GM19043 (cell line): ENCODE data around the gene ZBTB11.
"Not testable (repeated sequence)": the region's sequence is repeated elsewhere in the genome, so short reads cannot be mapped to it uniquely, and the experiment has no call there.

ENCODE experiments used
- ATAC-seq: cut with Tn5 transposase; IDR thresholded peaks from one replicate; pipeline ENCODE4 v1.9.1; 2021; ENCODE audit warnings: low read depth; ENCODE audit not compliant: unreplicated experiment

ZBTB11 gene, protein sequence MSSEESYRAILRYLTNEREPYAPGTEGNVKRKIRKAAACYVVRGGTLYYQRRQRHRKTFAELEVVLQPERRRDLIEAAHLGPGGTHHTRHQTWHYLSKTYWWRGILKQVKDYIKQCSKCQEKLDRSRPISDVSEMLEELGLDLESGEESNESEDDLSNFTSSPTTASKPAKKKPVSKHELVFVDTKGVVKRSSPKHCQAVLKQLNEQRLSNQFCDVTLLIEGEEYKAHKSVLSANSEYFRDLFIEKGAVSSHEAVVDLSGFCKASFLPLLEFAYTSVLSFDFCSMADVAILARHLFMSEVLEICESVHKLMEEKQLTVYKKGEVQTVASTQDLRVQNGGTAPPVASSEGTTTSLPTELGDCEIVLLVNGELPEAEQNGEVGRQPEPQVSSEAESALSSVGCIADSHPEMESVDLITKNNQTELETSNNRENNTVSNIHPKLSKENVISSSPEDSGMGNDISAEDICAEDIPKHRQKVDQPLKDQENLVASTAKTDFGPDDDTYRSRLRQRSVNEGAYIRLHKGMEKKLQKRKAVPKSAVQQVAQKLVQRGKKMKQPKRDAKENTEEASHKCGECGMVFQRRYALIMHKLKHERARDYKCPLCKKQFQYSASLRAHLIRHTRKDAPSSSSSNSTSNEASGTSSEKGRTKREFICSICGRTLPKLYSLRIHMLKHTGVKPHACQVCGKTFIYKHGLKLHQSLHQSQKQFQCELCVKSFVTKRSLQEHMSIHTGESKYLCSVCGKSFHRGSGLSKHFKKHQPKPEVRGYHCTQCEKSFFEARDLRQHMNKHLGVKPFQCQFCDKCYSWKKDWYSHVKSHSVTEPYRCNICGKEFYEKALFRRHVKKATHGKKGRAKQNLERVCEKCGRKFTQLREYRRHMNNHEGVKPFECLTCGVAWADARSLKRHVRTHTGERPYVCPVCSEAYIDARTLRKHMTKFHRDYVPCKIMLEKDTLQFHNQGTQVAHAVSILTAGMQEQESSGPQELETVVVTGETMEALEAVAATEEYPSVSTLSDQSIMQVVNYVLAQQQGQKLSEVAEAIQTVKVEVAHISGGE

DNA sequence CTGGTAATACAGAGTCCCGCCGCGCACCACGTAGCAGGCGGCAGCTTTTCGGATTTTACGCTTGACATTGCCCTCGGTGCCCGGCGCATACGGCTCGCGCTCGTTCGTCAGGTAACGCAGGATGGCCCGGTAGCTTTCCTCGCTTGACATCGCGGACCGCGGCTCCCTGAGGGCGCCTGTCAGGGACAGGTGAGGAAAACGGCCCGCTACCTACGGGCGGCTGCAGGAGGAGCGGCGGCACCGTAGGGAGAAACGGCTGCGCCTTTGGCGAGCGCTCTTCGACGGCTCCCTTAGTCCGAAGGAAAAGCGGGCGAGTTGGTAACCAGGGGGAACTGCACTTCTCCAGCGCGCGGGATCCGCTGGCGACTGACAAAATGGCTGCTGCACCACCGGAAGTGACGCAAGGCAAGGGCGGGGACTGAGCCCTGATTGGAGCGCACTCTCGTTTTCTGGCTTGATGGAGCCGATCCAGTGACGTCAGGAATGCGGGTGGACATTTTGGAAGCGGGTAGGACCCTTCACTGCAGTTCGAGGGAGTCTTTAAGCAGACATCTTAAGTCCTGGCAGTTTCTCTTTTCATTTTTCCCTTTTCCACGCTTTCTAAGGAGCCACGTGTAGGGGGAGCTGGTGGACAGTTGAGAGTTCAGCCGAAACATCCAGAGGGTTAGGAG lies at the start of gene ZBTB11:
ZBTB11 (minus strand) TSS at position 368 of the 671 bp plus-strand sequence; CDS start at position 150, 218 bp downstream.
- peak; percentile 75 for ATAC-seq

DNA sequence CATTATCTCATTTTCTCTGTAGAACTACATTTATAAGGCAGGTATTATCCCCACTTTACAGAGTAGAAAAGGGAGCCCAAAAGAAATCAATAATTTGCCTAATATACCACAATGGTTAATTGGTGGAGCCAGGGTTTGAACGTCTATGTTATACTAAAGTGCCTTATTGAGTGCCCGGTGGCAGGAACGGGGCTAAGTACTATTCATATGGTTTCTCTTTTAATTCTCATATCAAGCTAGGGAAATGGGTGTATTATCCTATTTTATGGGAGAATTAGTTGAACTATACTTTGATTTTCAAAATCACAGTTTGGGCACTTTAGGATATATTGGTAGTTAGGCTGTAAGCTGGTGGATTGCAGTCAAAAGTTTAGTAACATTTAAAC lies 49.0 kb upstream of the ZBTB11 start:
- no peak for ATAC-seq

DNA sequence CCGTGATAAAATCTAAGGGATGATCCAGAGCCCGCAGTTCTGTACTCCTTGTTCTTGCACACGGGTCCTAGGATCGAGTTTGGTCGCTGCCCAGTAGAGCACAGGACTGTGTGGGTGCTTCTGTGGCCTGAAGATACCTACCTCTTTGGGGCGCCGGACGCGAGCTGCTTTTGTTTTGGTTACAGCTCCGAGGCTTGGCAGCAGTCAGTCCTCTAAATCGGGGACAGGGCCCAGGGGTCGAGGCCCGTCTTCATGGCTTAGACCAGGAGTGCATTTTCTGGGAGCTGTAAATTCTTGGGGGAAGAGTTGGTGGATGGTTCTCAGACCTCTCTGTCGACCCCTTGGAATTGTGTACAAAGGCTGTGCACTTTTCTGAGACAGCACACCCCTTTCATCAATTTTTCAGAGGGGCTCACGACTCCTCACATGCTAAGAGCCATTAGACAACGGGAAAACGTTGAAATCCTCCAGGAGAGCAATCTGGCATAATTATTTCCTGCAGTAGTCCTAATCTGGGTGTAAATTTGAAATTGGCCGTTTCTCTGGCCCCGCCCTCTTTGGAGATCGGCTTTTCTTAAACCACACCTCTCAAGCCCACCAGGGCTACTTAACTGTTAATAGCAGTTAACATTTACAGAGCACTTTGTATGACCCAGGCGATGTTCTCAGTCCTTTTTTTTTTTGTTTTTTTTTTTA lies 48.4 kb upstream of the ZBTB11 start:
- peak; percentile 5 for ATAC-seq

DNA sequence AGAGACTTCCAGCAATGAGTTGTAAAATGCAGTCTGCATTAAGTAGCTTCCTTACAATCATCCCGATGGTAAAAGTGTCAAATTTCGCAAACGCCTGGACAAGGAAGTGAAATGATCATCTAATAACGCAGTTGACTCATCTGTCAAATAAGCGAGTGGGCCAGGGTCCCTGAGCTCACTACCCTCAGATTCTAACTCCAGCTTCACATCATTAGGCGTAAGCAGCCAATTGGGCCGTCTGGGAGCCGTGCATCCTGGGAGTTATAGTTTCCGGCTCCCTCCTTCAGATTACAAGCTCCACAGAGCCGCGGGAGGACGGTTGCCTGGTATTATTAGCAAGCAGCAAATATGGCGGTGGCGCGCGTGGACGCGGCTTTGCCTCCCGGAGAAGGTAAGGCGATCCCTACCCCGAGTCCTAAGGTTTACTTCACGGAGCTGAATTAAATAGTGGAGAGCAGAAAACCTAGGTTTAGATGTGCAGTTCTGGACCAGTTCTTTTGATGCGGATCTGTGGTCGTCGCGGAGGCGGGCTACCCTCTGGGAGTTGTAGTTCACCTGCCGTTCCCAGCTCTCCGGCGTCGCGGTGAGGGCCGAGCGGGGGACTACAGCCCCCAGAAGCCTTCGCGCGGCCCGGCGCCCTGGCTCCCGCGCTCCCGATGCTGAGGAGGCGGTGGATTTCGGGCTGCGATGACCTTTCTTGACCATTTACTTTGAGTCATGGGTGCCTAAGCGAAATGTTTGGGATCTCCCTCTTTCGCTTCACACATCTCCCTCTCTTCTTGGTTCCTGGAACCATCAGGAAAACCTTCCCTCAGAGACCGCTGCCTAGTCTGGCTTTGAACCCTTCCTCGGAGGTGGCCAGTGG lies 47.6 kb upstream of the ZBTB11 start, which contains the start of gene CEP97:
CEP97 (plus strand) TSS at position 286 of the 865 bp plus-strand sequence; CDS start at position 349, 63 bp downstream.
- ATAC-seq = peak; percentile 82

DNA sequence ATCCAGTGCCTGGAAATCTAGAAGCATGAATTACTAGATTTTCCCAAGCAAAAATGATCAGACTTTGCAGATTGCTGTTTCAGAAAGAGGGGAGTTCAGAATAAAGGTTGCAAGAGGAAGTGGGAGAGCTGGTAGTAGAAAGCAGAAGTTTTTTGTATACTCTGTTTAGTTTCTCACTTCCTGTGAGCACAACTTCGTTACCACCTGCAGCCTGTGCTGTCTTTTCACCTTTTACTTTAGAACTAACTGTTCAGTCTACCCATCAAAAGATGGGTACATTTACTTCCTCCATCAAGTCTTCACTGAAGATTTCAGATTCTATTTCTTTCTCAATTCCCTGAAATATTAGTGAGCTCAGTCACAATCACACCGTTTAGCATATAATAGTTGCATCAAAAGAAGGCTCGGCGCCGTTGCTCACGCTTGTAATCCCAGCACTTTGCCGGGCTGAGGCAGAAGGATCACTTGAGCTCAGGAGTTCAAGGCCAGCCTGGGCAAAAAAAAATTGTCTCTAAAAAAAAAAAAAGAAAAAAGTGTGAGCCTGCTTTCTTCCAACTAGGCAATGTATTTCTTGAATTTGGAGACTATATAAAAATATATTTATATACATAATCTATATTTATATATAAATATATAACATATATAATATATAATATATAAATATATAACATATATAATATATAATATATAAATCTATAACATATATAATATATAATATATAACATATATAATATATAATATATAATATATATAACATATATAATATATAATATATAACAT lies 45.7 kb upstream of the ZBTB11 start:
- peak; percentile 55 for ATAC-seq

DNA sequence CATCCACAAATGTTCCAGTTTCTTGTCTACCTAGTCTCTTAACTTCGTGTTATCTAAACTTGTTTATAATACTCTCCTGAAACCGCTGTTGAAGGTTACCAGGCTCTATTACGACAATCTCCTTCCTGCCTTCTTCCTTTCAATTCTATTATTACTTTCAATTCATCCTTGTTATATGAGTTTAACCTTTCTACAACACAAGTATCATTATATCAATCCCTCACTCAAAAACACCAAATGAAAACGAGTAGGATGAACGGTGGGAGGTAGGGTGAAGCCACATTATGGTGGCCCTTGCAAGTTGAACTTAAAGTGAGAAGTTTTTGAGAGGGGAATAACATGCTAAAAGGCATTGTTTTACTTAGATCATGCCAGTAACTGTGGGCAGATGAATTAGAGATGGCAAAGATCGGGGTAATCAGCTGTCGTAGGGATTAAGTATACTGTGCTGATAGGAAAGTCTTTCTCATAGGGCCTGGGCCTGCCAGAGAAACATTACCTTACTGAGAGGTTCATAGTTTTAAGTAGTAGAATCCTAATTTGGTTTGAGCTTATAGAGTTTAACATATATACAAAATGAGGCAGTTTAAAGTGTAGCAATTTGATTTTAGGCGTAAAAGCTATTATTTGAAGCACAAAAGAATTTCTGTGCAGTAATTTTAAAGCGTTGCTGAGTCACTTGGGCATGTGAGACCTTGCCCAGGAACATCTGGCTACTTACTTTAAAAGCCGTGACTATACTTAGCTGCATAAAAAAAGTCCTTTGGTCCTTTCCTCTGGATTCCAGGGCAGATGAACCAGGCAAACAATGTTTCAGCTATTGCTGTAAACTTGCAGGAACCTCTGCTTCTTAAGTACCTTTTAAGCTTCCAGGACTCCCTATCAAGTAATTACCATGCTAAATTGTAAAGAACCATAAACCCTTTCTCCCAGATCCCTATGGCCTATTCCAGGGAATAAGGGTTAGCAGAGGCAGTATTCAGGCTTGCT lies 44.2 kb upstream of the ZBTB11 start:
- ATAC-seq = no peak

DNA sequence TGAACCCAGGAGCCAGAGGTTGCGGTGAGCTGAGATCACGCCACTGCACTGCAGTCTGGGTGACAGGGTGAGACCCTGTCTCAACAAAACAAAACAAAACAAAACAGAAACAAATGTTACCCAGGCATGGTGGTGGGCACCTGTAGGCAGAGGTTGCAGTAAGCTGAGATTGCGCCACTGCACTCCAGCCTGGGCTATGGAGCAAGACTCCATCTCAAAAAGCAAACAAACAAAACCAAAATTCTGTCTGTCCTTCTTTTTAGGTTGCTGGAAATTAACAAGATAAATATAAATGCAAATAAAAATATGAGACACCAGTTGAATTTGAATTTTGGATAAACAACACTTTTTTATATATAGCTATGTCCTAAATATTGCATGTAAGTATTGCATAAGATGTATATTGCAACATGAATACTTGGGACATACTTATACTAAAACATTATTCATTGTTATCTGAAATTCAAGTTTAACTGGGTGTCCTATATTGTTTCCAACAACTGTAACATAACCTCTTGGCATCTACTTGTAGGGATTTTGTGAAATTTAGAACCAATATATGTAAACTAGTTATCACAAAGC lies 42.8 kb upstream of the ZBTB11 start:
- no peak for ATAC-seq

DNA sequence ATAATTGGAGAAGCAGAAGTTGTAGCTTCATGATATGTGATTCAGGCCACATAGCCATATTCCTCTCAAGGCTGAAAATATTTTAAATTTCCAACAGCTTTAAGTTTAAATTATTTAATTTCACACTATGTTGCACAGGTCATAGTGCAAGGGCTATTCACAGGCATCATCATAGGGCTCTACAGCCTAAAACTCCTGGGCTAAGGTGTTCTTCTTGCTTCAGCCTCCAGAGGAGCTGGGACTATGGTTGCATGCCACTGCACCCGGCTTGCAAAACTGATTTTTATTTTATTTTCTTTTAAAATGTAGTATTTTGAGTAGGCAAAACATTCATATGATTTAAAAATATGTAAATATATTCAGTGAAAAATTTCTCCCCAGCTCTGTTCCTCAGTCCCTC lies 41.5 kb upstream of the ZBTB11 start:
- no peak for ATAC-seq

DNA sequence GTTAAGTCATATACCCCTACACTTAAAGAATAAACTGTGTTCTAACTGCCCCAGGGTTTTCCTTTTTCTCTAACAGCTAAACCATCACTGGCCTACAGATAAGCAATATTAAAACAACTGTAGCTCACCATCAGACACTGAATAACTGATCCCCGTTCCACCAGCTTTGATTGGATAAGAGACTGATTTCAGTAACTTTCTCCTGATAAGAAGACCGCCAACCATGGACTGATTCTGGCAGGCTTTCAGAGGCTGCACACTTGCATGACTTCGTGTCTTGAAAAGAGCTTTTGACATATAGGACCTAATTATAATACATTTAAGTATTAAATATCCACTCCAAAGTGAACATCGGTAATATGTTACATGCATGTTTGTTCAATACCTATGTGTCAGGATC lies 32.2 kb upstream of the ZBTB11 start:
- no peak for ATAC-seq

DNA sequence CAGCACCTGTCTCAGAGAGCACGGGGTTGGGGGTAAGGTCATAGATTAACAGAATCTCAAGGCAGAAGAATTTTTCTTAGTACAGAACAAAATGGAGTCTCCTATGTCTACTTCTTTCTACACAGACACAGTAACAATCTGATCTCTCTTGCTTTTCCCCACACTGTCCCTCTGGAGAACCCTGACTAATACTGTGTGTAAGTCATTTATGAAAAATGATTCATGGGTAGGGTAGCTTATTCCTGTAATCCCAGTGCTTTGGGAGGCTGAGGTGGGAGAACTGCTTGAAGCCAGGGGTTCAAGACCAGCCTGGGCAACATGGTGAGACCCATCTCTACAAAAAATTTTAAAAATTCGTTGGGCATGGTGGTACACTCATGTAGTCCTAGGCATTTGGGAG lies 27.7 kb upstream of the ZBTB11 start:
- ATAC-seq = not testable (repeated sequence)

DNA sequence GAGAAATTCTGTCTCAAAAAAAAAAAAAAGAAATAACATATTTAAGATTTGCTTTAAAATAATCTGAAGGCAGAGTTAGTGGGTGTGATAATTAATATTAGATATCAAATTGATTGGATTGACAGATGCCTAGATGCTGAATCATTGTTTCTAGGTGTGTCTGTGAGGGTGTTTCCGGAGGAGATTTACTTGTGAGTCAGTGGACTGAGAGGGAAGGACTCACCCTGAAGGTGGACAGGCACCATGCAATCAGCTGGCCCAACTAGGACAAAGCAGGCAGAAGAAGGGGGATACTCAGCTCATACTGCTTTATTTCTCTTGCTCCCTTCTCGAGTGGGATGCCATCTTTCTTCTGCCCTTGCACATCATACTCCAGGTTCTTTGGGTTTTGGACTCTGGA lies 26.2 kb upstream of the ZBTB11 start:
- no peak for ATAC-seq

DNA sequence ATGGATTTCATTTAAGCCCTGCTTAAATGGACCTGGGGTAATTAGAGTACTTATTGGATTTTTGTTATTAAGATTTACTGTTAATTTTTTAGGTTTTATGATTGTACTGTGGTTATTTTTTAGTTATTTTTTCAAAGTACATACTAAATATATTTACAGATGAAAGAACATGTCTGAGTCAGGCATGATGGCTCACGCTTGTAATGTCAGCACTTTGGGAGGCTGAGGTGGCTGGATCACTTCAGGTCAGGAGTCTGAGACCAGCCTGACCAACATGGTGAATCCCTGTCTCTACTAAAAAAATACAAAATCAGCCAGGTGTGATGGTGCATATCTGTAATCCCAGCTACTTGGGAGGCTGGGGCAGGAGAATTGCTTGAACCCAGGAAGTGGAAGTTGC lies 25.8 kb upstream of the ZBTB11 start:
- no peak for ATAC-seq

DNA sequence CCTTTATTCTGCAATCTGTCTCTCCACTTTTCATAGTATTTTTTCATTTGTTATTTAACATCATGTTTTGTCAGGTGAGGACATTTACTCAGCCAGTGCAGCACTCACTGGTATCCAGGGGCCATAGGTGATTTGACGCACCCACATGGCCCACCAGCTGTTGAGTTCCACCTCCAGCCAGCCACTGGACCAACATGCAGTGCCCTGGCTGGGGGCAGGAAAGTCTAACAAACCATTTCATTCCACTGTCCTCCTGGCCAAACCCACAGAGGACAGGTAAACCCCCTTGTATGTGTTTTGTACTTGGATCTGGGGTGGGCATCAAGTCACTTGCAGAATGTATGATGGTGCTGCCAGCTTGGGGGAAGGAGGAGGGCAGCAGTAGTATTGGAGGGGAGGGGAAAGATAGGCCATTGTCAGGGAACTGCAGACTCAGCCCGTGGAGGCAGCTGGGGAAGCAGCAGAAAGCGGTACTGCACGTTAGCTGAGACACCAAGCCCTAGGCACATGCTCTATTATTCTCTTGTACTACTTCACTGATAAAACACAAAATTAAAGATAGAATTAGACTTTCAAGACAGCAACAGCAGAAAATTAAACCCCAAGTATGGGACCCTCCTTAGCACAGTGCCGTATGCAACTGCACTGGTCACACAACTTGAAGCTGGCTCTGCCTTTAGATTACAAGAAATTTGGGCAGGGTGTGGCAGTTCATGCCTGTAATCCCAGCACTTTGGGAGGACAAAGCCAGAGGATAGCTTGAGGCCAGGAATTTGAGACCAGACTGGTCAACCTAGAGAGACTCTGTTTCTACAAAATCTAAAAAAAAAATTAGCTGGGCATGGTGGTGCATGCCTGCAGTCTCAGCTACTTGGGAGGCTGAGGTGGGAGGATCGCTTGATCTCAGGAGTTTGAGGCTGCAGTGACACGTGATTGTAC lies 25.0 kb upstream of the ZBTB11 start:
- no peak for ATAC-seq

DNA sequence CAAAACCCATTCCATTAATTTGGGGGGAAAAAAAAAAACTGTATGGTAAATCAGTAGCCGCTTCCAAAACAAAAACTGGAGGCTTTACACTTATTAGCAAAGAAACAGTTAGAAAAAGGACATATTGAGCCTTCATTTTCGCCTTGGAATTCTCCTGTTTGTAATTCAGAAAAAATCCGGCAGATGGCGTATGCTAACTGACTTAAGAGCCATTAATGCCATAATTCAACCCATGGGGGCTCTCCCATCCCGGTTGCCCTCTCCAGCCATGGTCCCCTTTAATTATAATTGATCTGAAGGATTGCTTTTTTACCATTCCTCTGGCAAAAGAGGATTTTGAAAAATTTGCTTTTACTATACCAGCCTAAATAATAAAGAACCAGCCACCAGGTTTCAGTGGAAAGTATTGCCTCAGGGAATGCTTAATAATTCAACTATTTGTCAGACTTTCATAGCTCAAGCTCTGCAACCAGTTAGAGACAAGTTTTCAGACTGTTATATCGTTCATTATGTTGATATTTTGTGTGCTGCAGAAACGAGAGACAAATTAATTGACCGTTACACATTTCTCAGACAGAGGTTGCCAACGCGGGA lies 18.9 kb upstream of the ZBTB11 start:
- ATAC-seq = no peak

DNA sequence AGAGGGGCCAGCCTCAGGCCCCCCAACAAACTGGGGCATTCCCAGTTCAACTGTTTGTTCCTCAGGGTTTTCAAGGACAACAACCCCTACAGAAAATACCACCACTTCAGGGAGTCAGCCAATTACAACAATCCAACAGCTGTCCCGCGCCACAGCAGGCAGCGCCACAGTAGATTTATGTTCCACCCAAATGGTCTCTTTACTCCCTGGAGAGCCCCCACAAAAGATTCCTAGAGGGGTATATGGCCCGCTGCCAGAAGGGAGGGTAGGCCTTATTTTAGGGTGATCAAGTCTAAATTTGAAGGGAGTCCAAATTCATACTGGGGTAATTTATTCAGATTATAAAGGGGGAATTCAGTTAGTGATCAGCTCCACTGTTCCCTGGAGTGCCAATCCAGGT lies 17.9 kb upstream of the ZBTB11 start:
- ATAC-seq = not testable (repeated sequence)
